Pancreas (tissue), 10 donors: ENCODE results near the gene STK10. TPM values are rescaled to one million over a fixed set of nuclear protein-coding genes. Genes with fewer than 3 reads are reported as not detected.
A peak's percentile ranks its signal among the peaks of the same experiment; 100 is the strongest.

Source experiments
- ATAC-seq, 4 donors: fragments of 200-7000 bp; cut with Tn5 transposase; one replicate each; pipeline versions ENCODE4 v1.8.0 to v1.9.1; 2020; ENCODE audit warnings: mild to moderate bottlenecking in 4 of 4, moderate library complexity in 4 of 4
- DNase-seq, 6 donors: peaks; one replicate each; pipeline ENCODE4 v3.0.0-alpha.2; 2020
- FAIRE-seq: peaks from 2 replicates; lab custom pipeline; 2012; peaks lifted over from hg19 to GRCh38; lab: Jason Lieb, UNC
- H3K27ac ChIP-seq, 4 donors: fragments of 200-600 bp; sonication (generic); 1 replicate in 3 of 4; 2 replicates in 1 of 4; pipeline versions ENCODE4 v1.5.0 to v1.8.0; 2020
- H3K27me3 ChIP-seq, 4 donors: fragments of 200-600 bp; one replicate each; pipeline ENCODE4 v1.8.0; 2021
- H3K36me3 ChIP-seq, 3 donors: fragments of 200-600 bp; sonication (generic) in 1 of 3; one replicate each; pipeline versions ENCODE4 v1.5.0 to v1.8.0; 2020 to 2021
- H3K4me1 ChIP-seq, 3 donors: fragments of 200-600 bp; one replicate each; pipeline ENCODE4 v1.8.0; 2021
- H3K4me3 ChIP-seq, 4 donors: fragments of 200-600 bp; sonication (generic) in 2 of 4; one replicate each; pipeline versions ENCODE4 v1.5.0 to v1.8.0; 2020 to 2021
- H3K9me3 ChIP-seq, 4 donors: fragments of 200-600 bp; one replicate each; pipeline ENCODE4 v1.8.0; 2021
- WGBS, 2 donors: extraction: QIAGEN DNeasy Blood & Tissue Kit; methylation state at CpG; one replicate each; pipeline ENCODE4 v1.1.7; 2013; 5-methylcytosine and 5-hydroxymethylcytosine counted together
- intact Hi-C, 3 donors: fragments of 100-400 bp; cut with DNase I; formaldehyde crosslinking; loops; one replicate each; pipeline versions ENCODE4 v1.11.1 to v1.14.2; 2022
- polyA plus RNA-seq, 2 donors: library from polyadenylated mRNA; stranded (reverse); fragments of 200-250 nt; gene quantifications; one replicate each; pipeline ENCODE4 v1.2.3, GENCODE V29; 2013
- total RNA-seq, 6 donors: library from RNA; stranded (reverse); fragmentation: NEBNext Ultra II Directional in 4 of 6; extraction: Animal tissue kit (Norgen Biotek cat#: 25700) in 4 of 6; gene quantifications; one replicate each; pipeline versions ENCODE4 v1.2.1 to v1.2.4, GENCODE V29; 2021 to 2023
- TF ChIP-seq, protein P1 (sequence below), 4 donors: fragments of 200-600 bp; sonication (generic) in 3 of 4; IDR thresholded peaks; one replicate each; pipeline versions ENCODE4 v1.5.0 to v1.8.0; 2021; ENCODE audit warnings: antibody characterized with exemption in 4 of 4
- donor health status: healthy with polysubstance abuse.
- donor health status: DM: no; HTN: no; CAD: no; lungs with moderate emphysema.
- donor health status: DM: no; HTN: no; CAD: no.
- donor health status: control.
- donor health status: control.
- donor health status: Bipolar disorder and iron deficiency.
- donor health status: DM: yes; HTN: yes; CAD: no.
- donor health status: DM: no; HTN: no; CAD: no.
- donor health status: DM: no; HTN: no; CAD: no.
- donor health status: DM: yes; HTN: yes; CAD: no.

STK10 gene
- total and polyA plus RNA-seq, 8 donors, result 4.1 to 16.3 (median 7.3) TPM

DNA sequence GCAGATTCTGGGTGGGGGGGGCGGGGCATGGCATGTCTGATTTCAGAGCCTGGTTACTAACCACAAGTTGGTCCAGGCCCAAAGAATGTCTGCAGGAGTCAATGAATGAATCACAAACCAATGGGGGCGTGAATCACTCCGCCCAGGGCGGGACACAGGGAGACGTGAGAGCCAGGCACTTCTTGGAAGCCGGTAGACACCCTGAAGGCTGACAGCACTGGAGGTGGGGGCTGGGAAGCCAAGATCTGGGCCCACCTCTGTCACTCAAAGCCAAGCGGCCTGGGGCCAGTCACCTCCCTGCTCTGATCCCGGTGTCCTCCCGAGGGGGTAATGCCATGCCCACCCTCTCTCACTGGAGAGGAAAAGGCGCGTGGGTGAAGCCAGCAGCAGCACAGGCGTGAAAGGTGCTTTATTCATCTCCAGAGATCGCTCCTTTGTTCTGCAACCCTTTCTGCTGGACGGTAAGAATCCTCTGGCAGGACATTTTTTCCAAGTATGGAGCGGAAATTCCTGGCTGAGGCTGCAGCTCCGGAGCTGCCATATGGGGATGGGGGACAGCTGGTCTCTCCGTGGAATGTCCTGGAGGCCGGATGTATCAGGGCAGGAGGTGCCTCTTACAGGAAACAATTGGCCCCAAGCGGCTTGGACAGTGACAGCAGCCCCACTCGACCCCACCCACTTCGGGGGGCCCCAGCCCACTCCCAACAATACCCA is 85.0 kb downstream of the STK10 start:
- no peaks in the 10 kb centered on the region for H3K9me3 ChIP-seq
- 77 to 79% methylated on average over 21 of the region's 21 CpGs for WGBS, 2 donors
- peak in 3 of 4 donors; percentile 7 to 42 (median 40) for ATAC-seq
- FAIRE-seq, result no peak
- no peaks in the 10 kb centered on the region for H3K27me3 ChIP-seq
- no peak overlapping the region for H3K27ac ChIP-seq
- H3K36me3 ChIP-seq, result no peaks in the 10 kb centered on the region
- peaks cover 0 to 9% (median 0%) of the 10 kb centered on the region in 3 donors for H3K4me1 ChIP-seq
- intact Hi-C loops, result loop anchor here in 2 of 3 donors (5.0 to 10.0 kb wide), 2 partner anchors 184 to 192 kb away; no protein-coding TSS in a partner anchor
- TF ChIP-seq, protein P1, sequence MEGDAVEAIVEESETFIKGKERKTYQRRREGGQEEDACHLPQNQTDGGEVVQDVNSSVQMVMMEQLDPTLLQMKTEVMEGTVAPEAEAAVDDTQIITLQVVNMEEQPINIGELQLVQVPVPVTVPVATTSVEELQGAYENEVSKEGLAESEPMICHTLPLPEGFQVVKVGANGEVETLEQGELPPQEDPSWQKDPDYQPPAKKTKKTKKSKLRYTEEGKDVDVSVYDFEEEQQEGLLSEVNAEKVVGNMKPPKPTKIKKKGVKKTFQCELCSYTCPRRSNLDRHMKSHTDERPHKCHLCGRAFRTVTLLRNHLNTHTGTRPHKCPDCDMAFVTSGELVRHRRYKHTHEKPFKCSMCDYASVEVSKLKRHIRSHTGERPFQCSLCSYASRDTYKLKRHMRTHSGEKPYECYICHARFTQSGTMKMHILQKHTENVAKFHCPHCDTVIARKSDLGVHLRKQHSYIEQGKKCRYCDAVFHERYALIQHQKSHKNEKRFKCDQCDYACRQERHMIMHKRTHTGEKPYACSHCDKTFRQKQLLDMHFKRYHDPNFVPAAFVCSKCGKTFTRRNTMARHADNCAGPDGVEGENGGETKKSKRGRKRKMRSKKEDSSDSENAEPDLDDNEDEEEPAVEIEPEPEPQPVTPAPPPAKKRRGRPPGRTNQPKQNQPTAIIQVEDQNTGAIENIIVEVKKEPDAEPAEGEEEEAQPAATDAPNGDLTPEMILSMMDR (IDR thresholded peaks at IDR 0.05), result no peak
- H3K4me3 ChIP-seq, result no peak overlapping the region
- peak in 1 of 6 donors; percentile 53 for DNase-seq

DNA sequence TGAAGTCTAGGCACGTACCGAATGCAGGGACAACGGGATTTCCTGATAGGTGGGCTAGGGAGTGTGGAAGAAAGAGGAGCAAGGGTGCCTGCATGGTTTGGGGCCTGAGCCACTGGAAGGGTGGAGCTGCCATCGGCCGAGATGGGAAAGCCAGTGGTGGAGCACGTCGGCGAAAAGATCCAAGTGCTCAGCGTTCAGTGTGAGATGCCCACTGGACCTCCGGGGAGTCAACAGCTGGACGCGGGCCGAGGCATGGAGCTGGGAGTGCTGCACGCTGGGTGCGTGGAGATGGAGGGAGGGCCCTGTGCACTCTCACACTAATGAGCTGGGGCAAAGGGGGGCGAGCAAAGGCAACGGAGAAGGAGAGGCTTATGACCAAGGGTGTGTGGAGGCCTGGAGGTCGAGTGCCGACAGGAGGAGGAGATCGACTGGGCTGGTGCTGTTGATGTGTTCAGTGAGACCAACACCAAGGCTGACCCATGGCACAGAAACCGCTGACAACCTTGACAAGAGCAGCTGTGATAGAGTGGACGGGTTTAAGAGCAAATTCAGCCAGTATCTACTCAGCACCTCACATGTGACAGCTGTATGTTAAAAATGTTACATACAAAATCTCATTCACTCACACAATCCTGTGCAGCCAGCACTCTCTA is 85.7 kb downstream of the STK10 start:
- no peak for ATAC-seq

DNA sequence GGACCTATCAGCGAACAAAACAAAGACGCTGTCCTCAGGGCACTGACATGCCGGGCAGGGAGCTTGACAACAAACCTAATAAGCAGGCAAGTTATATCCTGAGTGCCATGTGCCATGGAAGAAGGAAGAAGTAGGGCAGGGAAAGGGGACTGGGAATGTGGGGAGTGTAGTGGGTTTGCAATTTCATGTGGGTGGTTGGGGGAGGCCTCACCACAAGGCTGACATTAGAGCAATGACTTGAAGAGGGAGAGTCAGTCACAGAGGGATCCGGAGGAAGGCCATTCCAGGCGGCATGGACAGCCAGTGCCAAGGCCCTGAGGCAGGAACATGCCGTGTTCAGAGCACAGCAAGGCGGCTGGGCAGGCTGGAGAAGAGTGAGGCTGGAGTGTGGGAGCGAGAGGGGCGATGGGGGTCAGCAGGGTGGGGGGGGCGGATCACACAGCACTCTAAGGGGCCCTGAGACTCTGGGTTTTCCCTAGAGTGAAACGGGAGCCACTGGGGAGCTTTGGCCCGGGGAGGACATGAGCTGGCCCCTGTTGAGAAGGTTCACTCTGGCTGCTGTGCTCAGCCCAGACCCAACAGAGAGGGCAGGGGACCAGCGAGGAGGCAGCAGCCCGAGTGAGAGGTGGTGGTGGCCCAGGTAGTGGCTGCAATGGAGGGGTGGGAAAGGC is 86.3 kb downstream of the STK10 start:
- Histone ChIP-seq H3K36me3 (no peaks in the 10 kb centered on the region), H3K4me3 (no peak overlapping the region), H3K27ac (no peak overlapping the region), H3K9me3 (no peaks in the 10 kb centered on the region), H3K4me1 (no peaks in the 10 kb centered on the region), H3K27me3 (no peaks in the 10 kb centered on the region)
- FAIRE-seq (no peak), ATAC-seq (no peak), DNase-seq (peak in 1 of 6 donors; percentile 41)
- WGBS, 2 donors, result 83 to 88% methylated on average over 14 of the region's 14 CpGs
- TF ChIP-seq, protein P1 (IDR thresholded peaks at IDR 0.05), result no peak
- intact Hi-C loops, result loop anchor here in 2 of 3 donors (5.0 to 10.0 kb wide), 2 partner anchors 186 to 193 kb away; no protein-coding TSS in a partner anchor

More for the DNA sequence above, 85.7 kb downstream of the STK10 start:
- intact Hi-C loops, result loop anchor here in 2 of 3 donors (5.0 to 10.0 kb wide), 2 partner anchors 185 to 192 kb away; no protein-coding TSS in a partner anchor
- Histone ChIP-seq H3K4me1 (peaks cover 0 to 3% (median 0%) of the 10 kb centered on the region in 3 donors), H3K9me3 (no peaks in the 10 kb centered on the region), H3K27ac (no peak overlapping the region), H3K4me3 (no peak overlapping the region), H3K36me3 (no peaks in the 10 kb centered on the region), H3K27me3 (no peaks in the 10 kb centered on the region)
- DNase-seq (peak in 1 of 6 donors; percentile 36), FAIRE-seq (no peak)
- TF ChIP-seq, protein P1 (IDR thresholded peaks at IDR 0.05), result no peak
- 89% methylated on average over 22 of the region's 22 CpGs for WGBS, 2 donors

DNA sequence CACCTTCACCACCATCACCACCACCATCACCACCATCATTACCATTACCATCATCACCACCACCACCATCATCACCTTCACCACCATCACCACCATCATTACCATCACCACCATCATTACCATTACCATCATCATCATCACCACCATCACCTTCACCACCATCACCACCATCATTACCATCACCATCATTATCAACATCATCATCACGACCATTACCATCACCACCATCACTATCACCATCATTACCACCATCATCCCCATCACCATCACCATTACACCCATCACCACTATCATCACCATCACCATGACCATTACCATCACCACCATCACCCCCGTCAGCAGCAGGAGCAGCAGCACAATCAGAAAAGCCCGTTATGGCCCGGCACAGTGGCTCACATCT is 89.1 kb downstream of the STK10 start:
- FAIRE-seq, result no peak
- ATAC-seq, result no peak
- H3K9me3 ChIP-seq, result no peaks in the 10 kb centered on the region
- no peak overlapping the region for H3K4me3 ChIP-seq
- TF ChIP-seq, protein P1 (IDR thresholded peaks at IDR 0.05), result no peak
- intact Hi-C loops, result no loop called here
- DNase-seq, result peak in 1 of 6 donors; percentile 2
- 94 to 96% methylated on average over 4 of the region's 4 CpGs for WGBS, 2 donors
- H3K27ac ChIP-seq, result no peak overlapping the region
- no peaks in the 10 kb centered on the region for H3K4me1 ChIP-seq
- H3K36me3 ChIP-seq, result no peaks in the 10 kb centered on the region
- no peaks in the 10 kb centered on the region for H3K27me3 ChIP-seq
